SJCRH30 (cell line): ENCODE results near the gene PRXL2B. TPM values are rescaled to one million over a fixed set of nuclear protein-coding genes. Genes with fewer than 3 reads are reported as not detected.
A peak's percentile ranks its signal among the peaks of the same experiment; 100 is the strongest.
"Not testable (repeated sequence)": the region's sequence is repeated elsewhere in the genome, so short reads cannot be mapped to it uniquely, and the experiment has no call there.

Experiments
- DNase-seq, 2 experiments: peaks; one replicate each; pipeline ENCODE4 v3.0.0-alpha.2; 2015 to 2020
- H3K27ac ChIP-seq: fragments of 250-450 bp; sonication (Bioruptor Pico); 2 replicates; pipeline ENCODE4 v1.5.1; 2020; ENCODE audit warnings: mild to moderate bottlenecking, moderate library complexity
- H3K27me3 ChIP-seq: fragments of 250-450 bp; sonication (Bioruptor Pico); 2 replicates; pipeline ENCODE4 v1.5.1; 2020; ENCODE audit warnings: mild to moderate bottlenecking, moderate library complexity
- H3K36me3 ChIP-seq: fragments of 250-450 bp; sonication (Bioruptor Pico); 2 replicates; pipeline ENCODE4 v1.5.1; 2020; ENCODE audit warnings: mild to moderate bottlenecking, moderate library complexity
- H3K4me1 ChIP-seq: fragments of 250-450 bp; sonication (Bioruptor Pico); 2 replicates; pipeline ENCODE4 v1.5.1; 2020; ENCODE audit warnings: mild to moderate bottlenecking, moderate library complexity
- H3K4me3 ChIP-seq: fragments of 250-450 bp; sonication (Bioruptor Pico); 2 replicates; pipeline ENCODE4 v1.5.1; 2020; ENCODE audit warnings: mild to moderate bottlenecking, moderate library complexity
- H3K9me3 ChIP-seq: fragments of 250-450 bp; sonication (Bioruptor Pico); replicated peaks from 2 replicates; pipeline ENCODE4 v1.5.1; 2020; ENCODE audit warnings: mild to moderate bottlenecking, moderate library complexity
- total RNA-seq: library from RNA; depleted of rRNA; stranded (reverse); fragments of >200 nt; shearing (Covaris generic); gene quantifications from 2 replicates; pipeline ENCODE4 v1.2.3, GENCODE V29; 2014

PRXL2B gene
- total RNA-seq, 1 experiment from 2014 or later, result 22.5 TPM

DNA sequence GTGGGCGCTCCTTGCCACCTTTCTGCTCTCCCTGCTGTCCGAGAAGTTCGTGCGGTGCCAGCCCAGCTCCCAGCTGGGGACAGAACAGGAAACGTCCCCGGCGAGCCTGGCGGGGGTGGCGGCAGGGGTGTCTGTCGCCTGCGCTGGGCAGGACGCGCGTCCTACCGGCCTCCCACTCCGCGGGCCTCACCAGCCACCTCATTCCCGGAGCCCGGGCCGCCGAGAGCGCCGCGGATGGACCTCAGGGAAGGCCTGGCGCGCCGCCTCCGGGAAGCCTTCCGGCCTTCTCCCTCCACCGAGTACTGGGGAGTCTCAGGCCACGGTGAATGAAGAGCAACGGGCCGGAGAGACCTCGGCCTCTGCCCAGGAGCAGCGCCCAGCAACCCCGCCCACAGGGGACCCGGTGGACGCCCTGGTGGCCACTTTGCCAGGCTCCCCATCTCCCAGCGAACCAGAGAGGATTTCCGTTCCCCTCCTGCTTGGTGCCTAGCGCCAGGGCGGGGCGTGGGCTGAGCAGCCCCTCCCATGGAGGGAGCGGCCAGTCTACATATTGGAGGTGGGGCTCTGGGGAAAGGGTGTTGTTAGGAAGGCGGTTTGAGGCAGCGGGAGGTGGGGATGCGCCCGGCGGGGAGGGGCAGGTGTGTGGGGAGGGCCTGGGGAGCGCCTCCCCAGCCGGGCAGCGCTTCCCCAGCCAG is 39.9 kb upstream of the PRXL2B start:
- no peak overlapping the region for H3K27ac ChIP-seq
- no peaks in the 10 kb centered on the region for H3K36me3 ChIP-seq
- H3K4me1 ChIP-seq, result peaks cover 27% of the 10 kb centered on the region
- H3K4me3 ChIP-seq, result no peak overlapping the region
- DNase-seq, result peak in 1 of 2 experiments; percentile 52
- H3K27me3 ChIP-seq, result peaks cover 20% of the 10 kb centered on the region
- no peaks in the 10 kb centered on the region for H3K9me3 ChIP-seq

DNA sequence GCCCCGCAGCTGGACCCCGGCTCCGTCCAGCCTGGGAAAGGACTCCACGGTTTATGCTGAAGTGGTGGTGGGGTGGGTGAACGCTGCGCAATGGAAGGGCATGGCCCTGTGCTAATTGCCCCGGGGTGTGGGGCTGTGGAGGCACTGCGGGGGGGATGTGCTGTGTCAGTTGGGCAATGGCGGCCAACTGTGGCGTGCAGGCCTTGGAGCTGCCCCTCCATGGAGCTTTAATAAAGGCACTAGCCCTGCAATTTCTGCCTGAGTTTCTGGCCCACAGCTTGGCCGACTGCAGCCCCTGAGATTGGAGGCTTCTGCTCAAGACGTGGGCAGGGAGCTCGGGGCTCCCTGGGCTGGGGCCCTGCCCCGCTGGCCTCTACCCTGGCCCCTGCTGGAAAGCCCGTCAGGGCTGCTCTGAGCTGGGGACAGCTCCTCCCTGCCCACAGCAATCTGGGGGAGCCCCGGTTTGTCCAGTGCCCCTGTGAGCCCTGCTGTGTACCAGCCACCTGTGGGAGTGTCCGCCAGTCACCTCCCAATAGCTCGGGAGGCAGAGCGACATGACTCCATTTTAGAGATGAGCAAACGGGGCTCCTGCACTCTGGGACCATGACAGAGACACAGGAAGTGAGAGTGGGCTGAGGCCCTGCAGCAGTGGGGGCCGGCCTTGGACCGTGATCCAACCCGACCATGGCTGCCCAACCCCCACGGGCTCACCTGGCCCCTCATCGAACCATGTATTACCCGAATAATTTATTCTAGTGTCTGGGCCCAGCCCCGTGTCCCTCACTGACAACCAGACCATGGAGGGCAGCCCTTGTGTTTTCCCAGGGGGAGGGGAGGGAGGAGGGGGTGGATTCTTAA is 39.1 kb upstream of the PRXL2B start:
- no peak for DNase-seq
- peaks cover 27% of the 10 kb centered on the region for H3K4me1 ChIP-seq
- no peaks in the 10 kb centered on the region for H3K9me3 ChIP-seq
- H3K27ac ChIP-seq, result no peak overlapping the region
- no peaks in the 10 kb centered on the region for H3K36me3 ChIP-seq
- peaks cover 18% of the 10 kb centered on the region for H3K27me3 ChIP-seq
- no peak overlapping the region for H3K4me3 ChIP-seq

DNA sequence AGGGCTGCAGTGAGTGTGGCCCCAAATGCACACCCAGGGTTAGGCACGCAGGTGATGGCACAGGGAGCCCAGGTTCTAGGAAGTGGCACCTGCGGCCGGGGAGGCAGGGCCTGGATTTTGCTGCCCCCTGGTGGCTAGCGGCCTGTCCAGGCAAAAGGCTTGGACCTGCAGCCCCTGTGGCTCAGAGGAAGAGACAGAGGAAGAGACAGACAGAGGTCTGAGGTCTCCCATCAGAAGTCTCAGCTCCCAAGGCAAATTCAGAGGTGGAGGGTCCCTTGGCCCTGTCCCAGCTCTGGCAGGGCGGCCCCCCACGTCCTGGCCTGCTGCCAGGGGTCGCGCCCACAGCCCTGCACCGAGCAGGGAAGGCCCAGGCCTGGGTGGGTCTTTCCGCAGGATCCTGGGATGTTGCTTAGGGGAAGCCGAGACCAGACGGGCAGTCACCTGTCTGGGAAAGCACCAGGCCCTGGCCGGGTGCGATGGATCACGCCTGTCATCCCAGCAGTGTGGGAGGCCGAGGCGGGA is 38.4 kb upstream of the PRXL2B start:
- Histone ChIP-seq H3K9me3 (no peaks in the 10 kb centered on the region), H3K27ac (no peak overlapping the region), H3K4me1 (peaks cover 24% of the 10 kb centered on the region), H3K36me3 (no peaks in the 10 kb centered on the region), H3K4me3 (no peak overlapping the region), H3K27me3 (peaks cover 18% of the 10 kb centered on the region)
- peak; percentile 70 to 82 for DNase-seq

- DNase-seq, H3K27ac ChIP-seq, H3K9me3 ChIP-seq, H3K4me3 ChIP-seq, H3K36me3 ChIP-seq: not testable (repeated sequence)
- peaks cover 24% of the 10 kb centered on the region for H3K27me3 ChIP-seq
- peaks cover 10% of the 10 kb centered on the region for H3K4me1 ChIP-seq
Measured at GRCh38 chr1:2549367-2550029, 37.1 kb upstream of the PRXL2B start.

- DNase-seq, H3K27ac ChIP-seq, H3K36me3 ChIP-seq, H3K4me3 ChIP-seq, H3K9me3 ChIP-seq, H3K4me1 ChIP-seq: not testable (repeated sequence)
- peaks cover 32% of the 10 kb centered on the region for H3K27me3 ChIP-seq
Measured at GRCh38 chr1:2550309-2550861, 36.2 kb upstream of the PRXL2B start.

- not testable (repeated sequence) for DNase-seq, H3K4me1 ChIP-seq, H3K9me3 ChIP-seq, H3K27ac ChIP-seq, H3K4me3 ChIP-seq, H3K36me3 ChIP-seq
- H3K27me3 ChIP-seq, result peaks cover 44% of the 10 kb centered on the region
Measured at GRCh38 chr1:2551544-2551943, 35.0 kb upstream of the PRXL2B start.

DNA sequence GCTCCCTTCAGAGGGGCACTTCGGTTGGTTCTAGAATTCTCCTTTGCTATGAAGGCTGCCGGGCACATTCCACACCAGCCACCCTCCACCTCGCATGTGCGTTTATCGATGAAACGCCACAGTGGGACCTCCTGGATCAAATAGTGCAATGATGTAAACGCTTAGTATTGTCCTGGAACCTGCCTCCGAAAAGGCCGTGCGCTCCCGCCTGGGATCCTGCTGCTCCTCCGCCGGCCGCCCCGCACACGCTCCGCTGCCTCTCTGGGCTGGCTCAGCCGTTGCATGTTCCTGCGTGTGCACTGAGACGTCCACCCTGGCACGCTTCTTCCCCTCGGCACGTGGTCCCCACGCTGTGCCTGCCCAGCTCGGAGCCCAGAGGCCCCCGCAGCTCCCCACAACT is 34.4 kb upstream of the PRXL2B start:
- H3K27me3 ChIP-seq, result peaks cover 48% of the 10 kb centered on the region
- no peaks in the 10 kb centered on the region for H3K36me3 ChIP-seq
- H3K27ac ChIP-seq, result no peak overlapping the region
- no peak overlapping the region for H3K4me3 ChIP-seq
- H3K4me1 ChIP-seq, result no peaks in the 10 kb centered on the region
- no peaks in the 10 kb centered on the region for H3K9me3 ChIP-seq
- no peak for DNase-seq

DNA sequence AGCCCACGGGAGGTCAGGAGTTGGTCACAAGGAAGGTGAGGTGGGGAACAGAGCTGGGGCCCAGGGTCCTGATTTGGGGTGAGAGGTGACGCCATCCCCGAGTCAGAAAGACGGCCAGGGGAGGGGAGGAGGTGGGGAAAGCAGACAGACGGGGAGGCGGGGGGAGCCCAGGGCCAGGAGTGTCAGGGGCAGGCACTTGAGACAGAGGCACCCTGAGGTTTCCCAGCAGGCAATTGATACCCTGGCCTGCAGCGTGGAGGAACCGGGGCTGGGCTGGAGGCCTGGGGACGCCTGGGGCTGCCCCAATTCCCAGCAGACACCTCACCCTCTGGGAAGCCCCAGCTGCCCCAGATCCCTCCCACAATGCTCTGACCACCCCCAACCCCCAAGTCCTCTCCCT is 33.5 kb upstream of the PRXL2B start:
- not testable (repeated sequence) for H3K27ac ChIP-seq, H3K4me1 ChIP-seq, H3K4me3 ChIP-seq

GRCh38 chr1:2553871-2554620 is 32.5 kb upstream of the PRXL2B start:
- Histone ChIP-seq H3K27ac (no peak overlapping the region), H3K4me3 (no peak overlapping the region), H3K9me3 (no peaks in the 10 kb centered on the region), H3K36me3 (no peaks in the 10 kb centered on the region), H3K4me1 (no peaks in the 10 kb centered on the region), H3K27me3 (peaks cover 61% of the 10 kb centered on the region)
- DNase-seq, result no peak

More for the DNA sequence above, 33.5 kb upstream of the PRXL2B start:
- H3K36me3 ChIP-seq, H3K9me3 ChIP-seq, DNase-seq: not testable (repeated sequence)
- peaks cover 55% of the 10 kb centered on the region for H3K27me3 ChIP-seq

GRCh38 chr1:2554621-2555387 is 31.8 kb upstream of the PRXL2B start:
- Histone ChIP-seq H3K4me3 (no peak overlapping the region), H3K27me3 (peaks cover 61% of the 10 kb centered on the region), H3K9me3 (no peaks in the 10 kb centered on the region), H3K4me1 (no peaks in the 10 kb centered on the region), H3K27ac (no peak overlapping the region), H3K36me3 (no peaks in the 10 kb centered on the region)
- DNase-seq, result no peak

DNA sequence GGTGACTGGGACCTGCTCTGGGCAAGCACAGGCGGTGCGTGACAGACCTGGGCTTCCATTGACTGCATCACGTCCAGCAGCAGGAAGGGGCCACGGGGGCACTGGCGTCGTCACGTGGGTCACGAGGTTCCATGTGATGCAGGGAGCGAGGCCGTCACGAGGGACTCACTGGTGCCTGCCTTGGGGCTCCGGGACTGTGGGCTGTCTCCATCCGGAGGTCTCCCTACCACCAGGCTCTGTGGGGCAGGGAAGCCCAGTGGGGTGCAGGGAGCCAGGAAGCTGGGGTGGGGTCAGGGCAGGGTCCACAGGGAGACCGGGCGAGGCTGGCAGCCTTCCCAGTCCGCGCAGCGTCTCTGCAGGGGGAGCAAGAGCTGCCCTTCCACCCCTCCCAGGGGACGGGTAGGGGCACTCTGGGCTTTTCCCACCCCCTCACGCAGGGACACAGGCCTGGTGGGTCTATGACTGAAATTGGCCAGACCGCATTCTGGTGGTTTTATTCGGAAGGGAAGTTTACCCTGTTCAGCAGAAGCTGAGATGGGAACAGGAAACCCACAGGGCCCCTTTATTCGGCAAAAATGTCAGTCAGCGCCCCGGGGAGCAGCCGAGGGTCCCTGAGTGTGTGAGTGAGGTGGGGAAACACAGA is 30.8 kb upstream of the PRXL2B start:
- no peaks in the 10 kb centered on the region for H3K36me3 ChIP-seq
- H3K4me3 ChIP-seq, result 0 out of 2 replicates have a peak overlapping the region, but pooled peaks have one; percentile 7
- H3K4me1 ChIP-seq, result no peaks in the 10 kb centered on the region
- H3K9me3 ChIP-seq, result no peaks in the 10 kb centered on the region
- H3K27me3 ChIP-seq, result peaks cover 66% of the 10 kb centered on the region
- H3K27ac ChIP-seq, result no peak overlapping the region
- no peak for DNase-seq

DNA sequence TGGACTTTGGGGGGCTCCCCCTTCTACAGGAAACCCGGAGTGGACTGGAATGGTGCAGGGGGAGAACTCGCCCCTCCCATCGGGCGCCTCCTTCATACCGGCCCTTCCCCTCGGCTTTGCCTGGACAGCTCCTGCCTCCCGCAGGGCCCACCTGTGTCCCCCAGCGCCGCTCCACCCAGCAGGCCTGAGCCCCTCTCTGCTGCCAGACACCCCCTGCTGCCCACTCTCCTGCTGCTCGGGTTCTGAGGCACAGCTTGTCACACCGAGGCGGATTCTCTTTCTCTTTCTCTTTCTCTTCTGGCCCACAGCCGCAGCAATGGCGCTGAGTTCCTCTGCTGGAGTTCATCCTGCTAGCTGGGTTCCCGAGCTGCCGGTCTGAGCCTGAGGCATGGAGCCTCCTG is 30.3 kb upstream of the PRXL2B start, which contains the start of gene TNFRSF14:
Gene TNFRSF14, plus strand, starts transcription at position 95 of the 401 bp plus-strand sequence. Its CDS starts 294 bp downstream, at position 389.
- no peak for DNase-seq
- Histone ChIP-seq H3K36me3 (no peaks in the 10 kb centered on the region), H3K4me1 (no peaks in the 10 kb centered on the region), H3K27me3 (peaks cover 69% of the 10 kb centered on the region), H3K4me3 (peak within 1 kb of the TSS; percentile 7; the same call in 1 of the 2 replicates), H3K9me3 (no peaks in the 10 kb centered on the region), H3K27ac (no peak within 1 kb of the TSS)
